T-cell (primary cell): ENCODE measurements around the gene TAL1. TPM values are rescaled to one million over a fixed set of nuclear protein-coding genes. Genes with fewer than 3 reads are reported as not detected.

ENCODE experiments used
- ATAC-seq, 4 experiments: fragments of 200-7000 bp in 3 of 4; fragments of 150-1000 bp in 1 of 4; cut with Tn5 transposase; replicated peaks in 1 of 4; 1 replicate in 3 of 4; 2 replicates in 1 of 4; pipeline ENCODE4 v1.10.0; 2021; ENCODE audit warnings: moderate library complexity in 3 of 4, mild to moderate bottlenecking in 2 of 4, moderate number of reproducible peaks in 1 of 4
- CTCF ChIA-PET, 2 donors: fragments of 300-600 bp; sonication (Branson Sonifier 250); formaldehyde crosslinking; loops; one replicate each; lab custom pipeline; 2022; ENCODE audit warnings: antibody characterized with exemption in 2 of 2; lab: Charles Lee
- POLR2A ChIA-PET, 2 donors: fragments of 300-600 bp; sonication (Branson Sonifier 250); formaldehyde crosslinking; loops; one replicate each; lab custom pipeline; 2022; ENCODE audit warnings: antibody characterized with exemption in 2 of 2; lab: Charles Lee
- DNase-seq, 35 experiments: peaks; one replicate each; pipeline versions ENCODE4 v3.0.0 to v3.0.0-alpha.2; 2013 to 2023
- H3K27ac ChIP-seq: one replicate; pipeline ENCODE4 v1.5.1; 2013; ENCODE audit warnings: low read length
- H3K27me3 ChIP-seq, 2 experiments: replicated peaks in 1 of 2; 1 replicate in 1 of 2; 2 replicates in 1 of 2; pipeline versions ENCODE4 v1.6.1 to v1.7.0; 2013; ENCODE audit warnings: low read length in 1 of 2, mixed read lengths in 1 of 2; ENCODE audit not compliant: control insufficient read depth in 2 of 2, insufficient read depth in 2 of 2; ENCODE audit errors: extremely low read depth in 1 of 2
- H3K36me3 ChIP-seq, 2 donors: 1 replicate in 1 of 2; 2 replicates in 1 of 2; pipeline versions ENCODE4 v1.6.1 to v1.7.0; 2013; ENCODE audit warnings: low read length in 1 of 2; ENCODE audit not compliant: control insufficient read depth in 2 of 2, insufficient read depth in 1 of 2; ENCODE audit errors: extremely low read depth in 1 of 2
- H3K4me1 ChIP-seq, 2 experiments: 1 replicate in 1 of 2; 2 replicates in 1 of 2; pipeline versions ENCODE4 v1.6.1 to v1.7.0; 2013; ENCODE audit warnings: low read length in 2 of 2, mixed read lengths in 1 of 2; ENCODE audit not compliant: insufficient read depth in 2 of 2, control insufficient read depth in 1 of 2; ENCODE audit errors: extremely low read depth in 1 of 2
- H3K4me3 ChIP-seq, 2 donors: 1 replicate in 1 of 2; 2 replicates in 1 of 2; pipeline versions ENCODE4 v1.5.1 to v1.7.0; 2013; ENCODE audit warnings: mild to moderate bottlenecking in 2 of 2, low read length in 1 of 2, moderate library complexity in 1 of 2; ENCODE audit not compliant: control insufficient read depth in 1 of 2; ENCODE audit errors: extremely low read depth in 1 of 2
- H3K9me3 ChIP-seq: 2 replicates; pipeline ENCODE4 v1.7.0; 2013
- H3K27ac Mint-ChIP-seq, 2 donors: one replicate each; pipeline ENCODE4 v1.8.0; 2020 to 2021; ENCODE audit warnings: mild to moderate bottlenecking in 2 of 2, mixed read lengths in 2 of 2
- H3K27me3 Mint-ChIP-seq, 2 donors: one replicate each; pipeline ENCODE4 v1.8.0; 2021 to 2022; ENCODE audit warnings: mixed read lengths in 2 of 2
- H3K36me3 Mint-ChIP-seq: one replicate; pipeline ENCODE4 v1.8.0; 2021; ENCODE audit warnings: mixed read lengths
- H3K4me1 Mint-ChIP-seq, 3 donors: one replicate each; pipeline ENCODE4 v1.8.0; 2020 to 2022; ENCODE audit warnings: mixed read lengths in 3 of 3, mild to moderate bottlenecking in 1 of 3
- H3K4me3 Mint-ChIP-seq, 3 donors: one replicate each; pipeline ENCODE4 v1.8.0; 2020 to 2022; ENCODE audit warnings: mild to moderate bottlenecking in 3 of 3, mixed read lengths in 3 of 3, moderate library complexity in 3 of 3
- H3K9me3 Mint-ChIP-seq, 3 donors: one replicate each; pipeline ENCODE4 v1.8.0; 2020 to 2022; ENCODE audit warnings: mixed read lengths in 3 of 3
- WGBS: methylation state at CpG from one replicate; pipeline ENCODE4 v1.1.5; 2013; ENCODE audit warnings: missing lambda C conversion rate; ENCODE audit not compliant: insufficient coverage; 5-methylcytosine and 5-hydroxymethylcytosine counted together
- total RNA-seq, 35 experiments: library from RNA in 6 of 35; stranded (reverse) in 6 of 35; fragments of 120-200 nt in 1 of 35; gene quantifications; one replicate each; pipeline versions ENCODE4 v1.2.1 to v1.2.4 and lab custom pipeline; 2013 to 2026

TAL1 gene
- total RNA-seq, 5 donors from 2014 or later (not counting 1 experiment from before 2014, with no cell fraction given) = 0.28 to 0.85 (median 0.44) TPM

DNA sequence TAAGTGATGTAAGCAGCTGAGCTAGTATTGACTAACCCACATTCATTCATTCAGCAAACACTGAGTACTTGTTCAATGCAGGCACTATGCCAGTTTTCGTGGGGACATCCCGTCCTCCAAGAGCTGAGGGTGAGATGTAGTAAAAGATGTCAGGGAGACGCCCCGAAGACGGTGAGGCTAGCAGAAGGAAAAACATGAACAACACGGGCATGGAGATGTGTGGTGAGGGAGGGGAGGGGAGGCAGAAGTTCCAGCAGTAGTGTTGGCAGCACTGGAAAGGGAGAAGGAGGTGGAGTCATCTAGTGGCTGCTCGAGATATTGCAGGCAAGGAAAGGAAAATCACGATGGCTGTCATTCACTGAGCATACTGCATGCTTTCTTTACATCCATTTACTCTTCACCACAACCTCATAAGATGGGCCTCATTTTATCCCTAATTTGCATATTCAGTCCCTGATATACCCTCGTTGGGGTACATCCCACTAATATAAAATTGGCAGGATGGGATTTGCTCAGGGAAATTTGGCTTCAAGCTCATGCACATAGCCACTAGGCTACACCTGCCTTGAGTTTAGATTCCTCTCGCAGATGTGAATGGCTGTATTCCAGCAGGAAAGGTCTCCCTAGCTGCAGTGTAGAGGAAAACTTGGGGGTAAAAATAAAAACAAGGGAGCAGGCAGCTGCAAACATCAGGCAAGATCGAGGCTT lies 56.6 kb downstream of the TAL1 start:
- DNase-seq = peak in 21 of 35 experiments; percentile 9 to 61 (median 27)
- no peaks in the 10 kb centered on the region for H3K9me3 ChIP-seq
- 28% methylated on average over 8 of the region's 11 CpGs for WGBS
- H3K36me3 ChIP-seq = no peaks in the 10 kb centered on the region
- H3K27me3 ChIP-seq = peaks cover 0 to 30% of the 10 kb centered on the region in 2 experiments
- no peak overlapping the region for H3K27ac Mint-ChIP-seq
- H3K27ac ChIP-seq = no peak overlapping the region
- peaks cover 24 to 32% of the 10 kb centered on the region in 2 donors for H3K27me3 Mint-ChIP-seq
- CTCF ChIA-PET = interaction anchor here (0.5 to 1.7 kb wide), 5 partner anchors 9 to 1697 kb away, joined by 3 to 9 read pairs (median 3); partner anchors contain the start of gene PDZK1IP1 (in 1 of the 2)
- no peaks in the 10 kb centered on the region for H3K36me3 Mint-ChIP-seq
- no peak overlapping the region for H3K4me3 ChIP-seq
- H3K4me3 Mint-ChIP-seq = no peak overlapping the region
- peaks cover 0 to 15% of the 10 kb centered on the region in 2 experiments for H3K4me1 ChIP-seq
- H3K4me1 Mint-ChIP-seq = peaks cover 11 to 22% (median 12%) of the 10 kb centered on the region in 3 donors
- peaks cover 0 to 4% (median 0%) of the 10 kb centered on the region in 3 donors for H3K9me3 Mint-ChIP-seq
- peak; percentile 35 to 57 (median 55) for ATAC-seq
- POLR2A ChIA-PET = no interaction called here

DNA sequence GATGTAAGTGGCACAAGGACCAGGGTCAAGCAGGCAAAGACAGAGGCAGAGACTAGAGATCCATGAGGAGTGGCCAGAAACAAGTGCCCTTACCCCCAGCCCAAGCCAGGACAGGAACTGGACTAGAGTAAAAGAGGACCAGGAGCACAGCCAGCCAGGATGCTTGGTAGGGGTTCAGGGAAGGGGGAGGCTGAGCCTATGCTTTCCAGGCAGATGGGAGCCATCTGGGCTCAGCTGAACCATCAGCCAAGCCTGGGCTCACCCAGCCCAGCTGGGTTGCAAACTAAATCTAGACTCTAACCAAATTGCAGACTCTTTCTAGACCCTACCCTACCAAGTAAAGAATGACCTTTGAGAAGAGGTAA lies 57.4 kb downstream of the TAL1 start:
- no peak overlapping the region for H3K27ac ChIP-seq
- no peaks in the 10 kb centered on the region for H3K36me3 Mint-ChIP-seq
- ChIA-PET POLR2A (no interaction called here), CTCF (interaction anchor here (0.6 to 1.7 kb wide), 3 partner anchors 9 to 17 kb away, joined by 3 to 9 read pairs (median 4); no protein-coding TSS in a partner anchor)
- H3K4me3 ChIP-seq = no peak overlapping the region
- H3K36me3 ChIP-seq = no peaks in the 10 kb centered on the region
- peaks cover 0 to 22% of the 10 kb centered on the region in 2 experiments for H3K27me3 ChIP-seq
- no peak for DNase-seq
- H3K9me3 ChIP-seq = no peaks in the 10 kb centered on the region
- no peak for ATAC-seq
- H3K27me3 Mint-ChIP-seq = peaks cover 20 to 27% of the 10 kb centered on the region in 2 donors
- no peak overlapping the region for H3K27ac Mint-ChIP-seq
- H3K4me3 Mint-ChIP-seq = no peak overlapping the region
- H3K9me3 Mint-ChIP-seq = peaks cover 0 to 4% (median 0%) of the 10 kb centered on the region in 3 donors
- H3K4me1 ChIP-seq = peaks cover 0 to 11% of the 10 kb centered on the region in 2 experiments
- H3K4me1 Mint-ChIP-seq = peaks cover 10 to 20% (median 11%) of the 10 kb centered on the region in 3 donors

DNA sequence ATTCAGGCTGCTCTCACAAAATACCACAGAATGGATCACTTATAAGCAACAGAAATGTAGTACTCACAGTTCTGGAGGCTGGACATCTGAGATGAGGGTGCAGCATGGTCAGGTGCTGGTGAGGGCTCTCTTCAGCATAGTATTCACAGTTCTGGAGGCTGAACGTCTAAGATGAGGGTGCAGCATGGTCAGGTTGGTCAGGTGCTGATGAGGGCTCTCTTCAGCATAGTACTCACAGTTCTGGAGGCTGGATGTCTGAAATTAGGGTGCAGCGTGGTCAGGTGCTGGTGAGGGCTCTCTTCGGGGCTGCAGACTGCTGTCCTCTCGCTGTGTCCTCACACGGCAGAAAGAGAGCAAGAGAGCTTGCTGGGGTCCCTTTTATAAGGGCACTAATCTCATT lies 59.2 kb downstream of the TAL1 start:
- ChIA-PET CTCF (interaction anchor here in 1 of 2 donors (0.5 kb wide), 1 partner anchor 126 kb away, joined by 3 read pairs; no protein-coding TSS in a partner anchor), POLR2A (no interaction called here)
- Histone ChIP-seq H3K27me3 (peaks cover 0 to 15% of the 10 kb centered on the region in 2 experiments), H3K27ac (no peak overlapping the region), H3K4me3 (no peak overlapping the region), H3K4me1 (peaks cover 0 to 3% of the 10 kb centered on the region in 2 experiments), H3K9me3 (no peaks in the 10 kb centered on the region), H3K36me3 (no peaks in the 10 kb centered on the region)
- H3K4me3 Mint-ChIP-seq = no peak overlapping the region
- DNase-seq (no peak), ATAC-seq (no peak)
- peaks cover 0 to 4% (median 0%) of the 10 kb centered on the region in 3 donors for H3K9me3 Mint-ChIP-seq
- WGBS = 69% methylated on average over 3 of the region's 5 CpGs
- H3K36me3 Mint-ChIP-seq = no peaks in the 10 kb centered on the region
- peaks cover 14 to 26% of the 10 kb centered on the region in 2 donors for H3K27me3 Mint-ChIP-seq
- H3K4me1 Mint-ChIP-seq = peaks cover 3 to 11% (median 4%) of the 10 kb centered on the region in 3 donors
- no peak overlapping the region for H3K27ac Mint-ChIP-seq

Other genes starting within 250 kb of the TAL1 start
- not detected for gene CYP4X1, start 208.6 kb downstream of the TAL1 start, total RNA-seq
- gene CYP4Z1, start 165.0 kb downstream of the TAL1 start, total RNA-seq = not detected
- not detected for gene CYP4A22, start 94.8 kb downstream of the TAL1 start, total RNA-seq
- not detected for gene PDZK1IP1, start 42.2 kb downstream of the TAL1 start, total RNA-seq
- gene STIL, start 81.9 kb upstream of the TAL1 start, total RNA-seq = 1 to 10 TPM in 4 of 5 donors, under 1 TPM in 1; 0.85 to 3.4 (median 1.7) TPM
- gene CMPK1, start 101.6 kb upstream of the TAL1 start, total RNA-seq = 100 to 1,000 TPM; 106 to 123 (median 112) TPM
- under 1 TPM in 1 of 5 donors, not detected in 4; 0.18 TPM for gene FOXE3, start 184.1 kb upstream of the TAL1 start, total RNA-seq
- gene FOXD2, start 205.8 kb upstream of the TAL1 start, total RNA-seq = under 1 TPM; 0.42 to 0.76 (median 0.56) TPM